GM23338 (cell line): Measurements from ENCODE around the gene PRDM1. TPM values are rescaled to one million over a fixed set of nuclear protein-coding genes. Genes with fewer than 3 reads are reported as not detected.

Experiments used
- ATAC-seq: fragments of 200-7000 bp; cut with Tn5 transposase; 3 replicates; pipeline ENCODE4 v1.9.1; 2020
- DNase-seq: peaks from one replicate; pipeline ENCODE4 v3.0.0-alpha.2; 2015; ENCODE audit warnings: low spot score
- H2AFZ ChIP-seq: fragments of 200-600 bp; sonication (generic); 2 replicates; pipeline ENCODE4 v1.8.0; 2016; ENCODE audit warnings: antibody characterized with exemption, mild to moderate bottlenecking, moderate library complexity
- H3F3A ChIP-seq: fragments of 200-600 bp; sonication (generic); replicated peaks from 2 replicates; pipeline ENCODE4 v1.8.0; 2017; ENCODE audit warnings: antibody characterized with exemption, mixed run types, low read depth
- H3K27ac ChIP-seq: fragments of 200-600 bp; sonication (generic); 2 replicates; pipeline ENCODE4 v1.6.1; 2016; ENCODE audit warnings: low read depth
- H3K27me3 ChIP-seq: fragments of 200-600 bp; sonication (generic); 2 replicates; pipeline ENCODE4 v1.8.0; 2016; ENCODE audit warnings: mild to moderate bottlenecking, mixed run types, moderate library complexity; ENCODE audit not compliant: insufficient read depth
- H3K36me3 ChIP-seq: fragments of 200-600 bp; sonication (generic); 2 replicates; pipeline ENCODE4 v1.8.0; 2016; ENCODE audit warnings: mild to moderate bottlenecking; ENCODE audit not compliant: insufficient read depth
- H3K4me1 ChIP-seq: fragments of 200-600 bp; sonication (generic); 2 replicates; pipeline ENCODE4 v1.8.0; 2016; ENCODE audit warnings: mild to moderate bottlenecking, moderate library complexity; ENCODE audit not compliant: insufficient read depth
- H3K4me2 ChIP-seq: fragments of 200-600 bp; sonication (generic); 2 replicates; pipeline ENCODE4 v1.7.1; 2017; ENCODE audit warnings: mixed run types
- H3K4me3 ChIP-seq: fragments of 200-600 bp; sonication (generic); 2 replicates; pipeline ENCODE4 v1.6.1; 2016; ENCODE audit warnings: mixed run types
- H3K79me2 ChIP-seq: fragments of 200-600 bp; sonication (generic); replicated peaks from 2 replicates; pipeline ENCODE4 v1.8.0; 2017; ENCODE audit warnings: mild to moderate bottlenecking; ENCODE audit not compliant: insufficient read depth
- H3K9me2 ChIP-seq: fragments of 200-600 bp; sonication (generic); 2 replicates; pipeline ENCODE4 v1.8.0; 2017; ENCODE audit not compliant: insufficient read depth
- H4K20me1 ChIP-seq: fragments of 200-600 bp; sonication (generic); replicated peaks from 2 replicates; pipeline ENCODE4 v1.8.0; 2017; ENCODE audit warnings: mild to moderate bottlenecking; ENCODE audit not compliant: insufficient read depth
- H3K27ac Mint-ChIP-seq: 2 replicates; pipeline ENCODE4 v1.8.0; 2020; ENCODE audit warnings: inconsistent platforms, mild to moderate bottlenecking, moderate library complexity, mixed read lengths
- H3K27me3 Mint-ChIP-seq: 3 replicates; pipeline ENCODE4 v1.8.0; 2022; ENCODE audit warnings: low read depth, mild to moderate bottlenecking, moderate library complexity, mixed read lengths, inconsistent platforms; ENCODE audit not compliant: insufficient read depth, poor library complexity
- H3K36me3 Mint-ChIP-seq: 3 replicates; pipeline ENCODE4 v1.8.0; 2021; ENCODE audit warnings: low read depth, mild to moderate bottlenecking, inconsistent platforms, moderate library complexity, mixed read lengths
- H3K4me1 Mint-ChIP-seq: 3 replicates; pipeline ENCODE4 v1.8.0; 2020; ENCODE audit warnings: mild to moderate bottlenecking, inconsistent platforms, mixed read lengths
- H3K4me3 Mint-ChIP-seq: 3 replicates; pipeline ENCODE4 v1.8.0; 2021; ENCODE audit warnings: moderate library complexity, mild to moderate bottlenecking, inconsistent platforms, mixed read lengths
- H3K9me3 Mint-ChIP-seq: 3 replicates; pipeline ENCODE4 v1.8.0; 2020; ENCODE audit warnings: moderate library complexity, mild to moderate bottlenecking, inconsistent platforms, mixed read lengths
- CREB1 ChIP-seq: fragments of 250-450 bp; sonication (Bioruptor Pico); IDR thresholded peaks from 2 replicates; pipeline ENCODE4 v1.5.0; 2020; ENCODE audit warnings: low read depth, mild to moderate bottlenecking, moderate library complexity
- CTCF ChIP-seq, 2 experiments: fragments of 200-600 bp in 1 of 2; sonication (generic) in 1 of 2; conservative IDR thresholded peaks; 2 replicates each; pipeline versions ENCODE4 v1.5.1 to v1.6.1; 2016 to 2017; ENCODE audit warnings: antibody characterized with exemption in 2 of 2, low read depth in 2 of 2, mild to moderate bottlenecking in 2 of 2, moderate library complexity in 1 of 2
- EZH2phosphoT487 ChIP-seq: fragments of 200-600 bp; sonication (generic); IDR thresholded peaks from one replicate; pipeline ENCODE4 v1.8.1; 2018; ENCODE audit warnings: antibody characterized with exemption; ENCODE audit not compliant: unreplicated experiment
- JUNB ChIP-seq: IDR thresholded peaks from one replicate; pipeline ENCODE4 v1.6.1; 2016; ENCODE audit warnings: antibody characterized with exemption; ENCODE audit not compliant: unreplicated experiment
- POLR2AphosphoS5 ChIP-seq: IDR thresholded peaks from 2 replicates; pipeline ENCODE4 v1.6.1; 2016; ENCODE audit warnings: antibody characterized with exemption, low read depth
- STAT1 ChIP-seq: IDR thresholded peaks from one replicate; pipeline ENCODE4 v1.6.1; 2016; ENCODE audit warnings: antibody characterized with exemption; ENCODE audit not compliant: unreplicated experiment
- ZNF331 ChIP-seq: fragments of 250-450 bp; sonication (Bioruptor Pico); IDR thresholded peaks from 2 replicates; pipeline ENCODE4 v1.5.0; 2020; ENCODE audit warnings: low read depth, mild to moderate bottlenecking, moderate library complexity
- polyA plus RNA-seq: library from polyadenylated mRNA; unstranded; fragments of >200 nt; fragmentation: Nextera tagmentation; extraction: Ambion mirVana; gene quantifications from 2 replicates; pipeline ENCODE4 v1.2.1, GENCODE V29; 2016
- total RNA-seq: library from RNA; depleted of rRNA; stranded (reverse); fragments of >200 nt; shearing (Covaris generic); gene quantifications from 2 replicates; pipeline ENCODE4 v1.2.3, GENCODE V29; 2014

Gene PRDM1
- total and polyA plus RNA-seq, 2 experiments from 2014 or later = 0.65 to 0.73 TPM

GRCh38 chr6:106134087-106134770 is 48.1 kb downstream of the PRDM1 start:
- Histone ChIP-seq H3K9me2 (no peaks in the 10 kb centered on the region), H3K27ac (no peak overlapping the region), H2AFZ (peak overlapping the region; percentile 88), H3K4me3 (no peak overlapping the region), H3K36me3 (no peaks in the 10 kb centered on the region), H3K4me2 (no peak overlapping the region), H4K20me1 (no peaks in the 10 kb centered on the region), H3K27me3 (no peaks in the 10 kb centered on the region), H3F3A (no peaks in the 10 kb centered on the region), H3K79me2 (no peaks in the 10 kb centered on the region), H3K4me1 (no peaks in the 10 kb centered on the region)
- ATAC-seq (no peak; the same call in 2 of the 3 replicates), DNase-seq (no peak)
- no peak for TF ChIP-seq CREB1 (CRISPR knock-in tag)
- TF ChIP-seq STAT1 = no peak
- H3K27ac Mint-ChIP-seq = no peak overlapping the region
- no peaks in the 10 kb centered on the region for H3K36me3 Mint-ChIP-seq
- no peaks in the 10 kb centered on the region for H3K9me3 Mint-ChIP-seq
- no peak overlapping the region for H3K4me3 Mint-ChIP-seq
- no peaks in the 10 kb centered on the region for H3K27me3 Mint-ChIP-seq
- H3K4me1 Mint-ChIP-seq = no peaks in the 10 kb centered on the region; the same call in 1 of the 3 replicates

- Histone ChIP-seq H3F3A (no peaks in the 10 kb centered on the region), H3K79me2 (no peaks in the 10 kb centered on the region), H2AFZ (peak overlapping the region; percentile 88; the same call in 1 of the 2 replicates), H3K27me3 (no peaks in the 10 kb centered on the region), H3K27ac (no peak overlapping the region), H3K4me3 (no peak overlapping the region), H3K4me2 (no peak overlapping the region), H4K20me1 (no peaks in the 10 kb centered on the region), H3K9me2 (no peaks in the 10 kb centered on the region), H3K36me3 (no peaks in the 10 kb centered on the region), H3K4me1 (no peaks in the 10 kb centered on the region)
- no peak overlapping the region for H3K4me3 Mint-ChIP-seq
- H3K36me3 Mint-ChIP-seq = no peaks in the 10 kb centered on the region
- no peaks in the 10 kb centered on the region for H3K27me3 Mint-ChIP-seq
- DNase-seq = no peak
- no peak overlapping the region for H3K27ac Mint-ChIP-seq
- TF ChIP-seq STAT1 = no peak
- no peaks in the 10 kb centered on the region for H3K9me3 Mint-ChIP-seq
- H3K4me1 Mint-ChIP-seq = no peaks in the 10 kb centered on the region; the same call in 1 of the 3 replicates
- no peak for ATAC-seq
Measured at GRCh38 chr6:106134906-106135634, 48.9 kb downstream of the PRDM1 start.

GRCh38 chr6:106135911-106136571 is 49.9 kb downstream of the PRDM1 start:
- no peaks in the 10 kb centered on the region for H3K36me3 ChIP-seq
- Mint-ChIP-seq H3K4me1 (no peaks in the 10 kb centered on the region; the same call in 1 of the 3 replicates), H3K9me3 (no peaks in the 10 kb centered on the region), H3K27ac (no peak overlapping the region), H3K4me3 (no peak overlapping the region), H3K36me3 (no peaks in the 10 kb centered on the region), H3K27me3 (no peaks in the 10 kb centered on the region)
- H2AFZ ChIP-seq = no peak overlapping the region
- H3K4me1 ChIP-seq = no peaks in the 10 kb centered on the region
- H3K4me3 ChIP-seq = no peak overlapping the region
- TF ChIP-seq EZH2phosphoT487 (no peak), JUNB (no peak), CREB1 (CRISPR knock-in tag) (no peak), ZNF331 (no peak), POLR2AphosphoS5 (no peak), CTCF (conservative IDR thresholded peaks at IDR 0.05; ENCODE audit: low read depth in 2 of 2) (no peak)
- H3K27me3 ChIP-seq = no peaks in the 10 kb centered on the region
- no peak for ATAC-seq
- H3F3A ChIP-seq = no peaks in the 10 kb centered on the region
- no peak for DNase-seq
- H4K20me1 ChIP-seq = no peaks in the 10 kb centered on the region
- H3K27ac ChIP-seq = no peak overlapping the region
- no peak overlapping the region for H3K4me2 ChIP-seq
- no peaks in the 10 kb centered on the region for H3K9me2 ChIP-seq
- no peaks in the 10 kb centered on the region for H3K79me2 ChIP-seq
